Effector CD8-positive, alpha-beta T cell (primary cell): ENCODE measurements around the gene TARS1.
"Not testable (repeated sequence)": the region's sequence is repeated elsewhere in the genome, so short reads cannot be mapped to it uniquely, and the experiment has no call there.

Source experiments
- DNase-seq: peaks from one replicate; lab custom pipeline; 2025; lab: John Stamatoyannopoulos, UW

The TARS1 gene

DNA sequence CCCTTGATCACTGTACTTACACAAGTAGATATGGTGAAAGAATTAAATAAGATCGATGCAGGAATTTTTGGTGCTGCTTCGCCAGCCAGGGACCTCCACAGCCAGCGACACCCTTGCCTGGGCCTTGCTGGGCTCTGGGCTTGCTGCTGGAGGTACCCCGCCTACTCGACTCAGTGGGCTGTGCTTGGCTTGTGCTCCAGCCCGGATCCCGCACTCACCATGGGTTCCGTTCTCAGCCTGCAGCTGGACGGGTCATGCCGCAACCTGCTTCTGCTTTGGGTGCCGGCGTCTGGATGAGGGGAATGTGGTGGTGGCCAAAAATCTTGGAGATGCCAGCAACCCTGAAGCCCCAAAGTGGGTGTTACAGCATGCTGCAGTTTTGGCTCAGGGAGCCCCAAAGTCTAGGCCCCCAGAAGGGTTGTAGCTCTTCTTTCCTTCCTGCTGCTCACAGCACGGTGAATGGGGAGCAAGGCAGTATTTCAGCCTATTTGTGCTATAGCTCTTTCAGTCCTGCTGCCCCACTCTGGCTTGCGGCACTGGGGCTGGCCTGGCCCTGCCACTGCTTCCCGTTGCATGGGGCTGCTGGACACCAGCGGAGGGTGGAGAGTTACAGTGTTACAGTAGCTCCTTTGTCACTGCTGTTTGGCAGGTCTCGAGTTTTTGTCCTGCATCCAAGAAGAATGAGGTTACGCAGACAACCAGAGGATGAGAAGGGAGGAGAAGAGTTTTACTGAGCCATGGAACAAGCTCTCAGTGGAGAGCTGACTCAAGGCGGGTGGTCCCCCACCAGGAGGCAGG is 48.0 kb downstream of the TARS1 start:
- DNase-seq = no peak

- DNase-seq = no peak
These were observed 48.8 kb downstream of the TARS1 start for GRCh38 chr5:33489481-33490067.

DNA sequence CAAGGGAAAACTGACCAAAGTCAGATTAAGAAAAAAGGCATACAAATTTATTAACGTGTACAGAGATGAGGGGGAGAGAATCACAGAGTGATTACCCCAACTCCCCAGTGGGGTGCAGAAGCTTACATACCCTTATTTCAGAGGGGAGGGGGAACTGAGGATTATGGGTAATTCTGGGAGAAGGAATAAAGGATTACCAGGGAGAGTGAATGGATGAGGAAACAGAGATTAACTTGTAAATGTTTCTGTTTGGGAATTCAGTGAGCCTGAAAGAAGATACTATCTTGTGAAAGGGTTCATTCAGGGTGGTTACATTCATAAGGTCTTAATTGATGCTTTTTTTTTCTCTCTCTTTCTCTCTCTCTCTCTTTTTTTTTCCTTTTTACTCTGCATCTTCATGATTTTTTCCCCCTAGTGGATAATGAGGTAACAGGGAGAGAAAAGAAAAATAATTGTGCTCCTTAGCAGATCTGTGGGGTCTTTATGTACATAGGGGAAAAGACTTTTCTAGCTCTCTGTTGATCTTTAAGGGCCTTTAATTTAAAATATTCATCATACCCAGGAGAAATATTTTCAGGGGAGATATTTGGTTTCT is 49.4 kb downstream of the TARS1 start:
- no peak for DNase-seq

DNA sequence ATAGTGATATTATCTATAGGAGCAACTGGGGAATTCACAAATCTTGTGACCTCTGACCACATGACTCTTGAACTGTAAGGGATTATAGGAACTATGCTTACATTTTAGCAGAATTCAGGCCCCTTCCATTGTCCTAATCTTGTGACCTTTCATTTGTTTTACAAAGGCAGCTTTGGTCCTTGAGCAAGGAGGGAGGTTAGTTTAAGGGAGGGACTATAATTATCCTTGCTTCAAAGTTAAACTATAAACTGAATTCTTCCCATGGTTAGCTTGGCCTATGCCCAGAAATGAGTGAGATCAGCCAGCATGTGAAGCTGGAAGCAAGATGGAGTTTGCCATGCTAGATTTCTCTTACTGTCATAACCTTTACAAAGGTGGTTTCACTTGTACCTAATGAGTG is 51.2 kb downstream of the TARS1 start:
- no peak for DNase-seq

DNA sequence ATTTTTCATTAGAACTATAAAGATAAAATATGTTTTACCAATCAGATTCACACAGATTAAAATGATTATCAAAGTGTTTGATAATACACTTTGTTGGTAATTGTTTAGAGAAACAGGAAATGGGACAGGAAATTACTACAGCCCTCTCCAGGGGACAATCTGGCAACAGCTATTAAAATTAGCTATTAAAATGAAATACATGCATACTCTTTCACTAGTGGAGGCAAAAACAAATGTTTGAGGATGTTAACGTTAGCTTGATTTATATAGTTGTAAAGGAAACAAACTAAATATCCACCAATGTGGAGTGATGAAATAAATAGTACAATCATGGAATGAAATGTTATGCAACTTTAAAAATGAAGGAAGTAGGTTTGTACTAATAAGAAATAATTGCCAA is 53.7 kb downstream of the TARS1 start:
- DNase-seq = no peak

DNA sequence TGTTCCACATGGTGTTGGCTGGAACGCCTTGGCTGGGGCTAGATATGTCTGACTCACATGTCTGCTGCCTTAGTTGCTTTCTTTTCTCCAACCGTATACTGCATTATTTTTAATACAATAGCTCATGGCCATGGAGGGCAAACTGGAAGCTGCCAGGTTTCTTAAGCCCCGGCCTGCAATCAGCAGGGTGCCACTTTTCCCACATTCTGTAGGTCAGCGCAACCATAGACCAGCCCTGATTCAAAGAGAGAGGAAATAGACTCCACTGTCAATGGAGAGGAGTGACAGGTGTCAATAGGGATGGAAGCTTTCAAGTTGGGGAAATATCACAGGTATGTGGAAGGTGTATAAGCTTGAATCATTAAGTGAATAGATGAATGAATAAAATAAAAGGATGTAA is 60.5 kb downstream of the TARS1 start:
- no peak for DNase-seq

DNA sequence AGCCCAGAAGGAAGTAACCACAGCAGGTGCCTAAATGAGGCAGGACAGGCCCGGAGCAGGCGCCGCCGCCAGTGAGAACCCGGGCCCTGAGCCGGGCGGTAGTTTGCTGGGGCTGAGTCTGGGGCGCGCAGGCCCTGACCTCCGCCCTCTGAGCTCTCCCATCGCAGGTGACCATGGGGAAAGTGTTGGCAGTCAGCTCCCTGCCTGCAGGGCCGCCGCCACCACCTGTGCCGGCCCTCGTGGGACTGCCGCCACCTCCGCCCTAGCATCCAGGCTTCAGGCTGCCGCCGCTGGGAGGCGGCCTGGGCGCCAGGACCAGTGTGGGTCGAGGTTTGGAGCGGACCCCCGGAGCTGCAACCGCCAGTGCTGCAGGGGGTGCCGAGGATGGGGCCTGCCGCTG is 61.1 kb downstream of the TARS1 start:
- DNase-seq = no peak

- no peak for DNase-seq
These were observed 63.8 kb downstream of the TARS1 start for GRCh38 chr5:33504570-33504969.

- DNase-seq = no peak
These were observed 66.7 kb downstream of the TARS1 start for GRCh38 chr5:33507426-33507825.

DNA sequence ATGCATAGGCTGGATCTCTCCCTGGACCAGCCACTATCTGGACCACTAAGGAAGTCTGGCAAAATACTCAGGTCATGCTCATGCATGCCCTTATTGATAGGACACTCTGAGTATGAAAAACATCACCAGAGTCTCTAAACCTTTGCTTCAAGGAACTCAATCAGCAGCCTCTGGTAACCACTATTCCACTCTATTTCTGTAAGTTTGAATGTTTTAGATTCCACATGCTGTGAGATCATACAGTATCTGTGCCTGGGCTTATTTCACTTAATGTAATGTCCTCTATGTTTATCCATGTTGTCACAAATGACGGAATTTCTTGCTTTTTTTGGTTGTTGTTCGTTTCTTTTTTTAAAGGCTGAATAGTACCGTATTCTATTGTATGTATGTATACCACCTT is 68.3 kb downstream of the TARS1 start:
- DNase-seq = no peak

- no peak for DNase-seq
These were observed 72.9 kb downstream of the TARS1 start for GRCh38 chr5:33513462-33514185.

GRCh38 chr5:33515366-33515765 is 74.6 kb downstream of the TARS1 start:
- not testable (repeated sequence) for DNase-seq

DNA sequence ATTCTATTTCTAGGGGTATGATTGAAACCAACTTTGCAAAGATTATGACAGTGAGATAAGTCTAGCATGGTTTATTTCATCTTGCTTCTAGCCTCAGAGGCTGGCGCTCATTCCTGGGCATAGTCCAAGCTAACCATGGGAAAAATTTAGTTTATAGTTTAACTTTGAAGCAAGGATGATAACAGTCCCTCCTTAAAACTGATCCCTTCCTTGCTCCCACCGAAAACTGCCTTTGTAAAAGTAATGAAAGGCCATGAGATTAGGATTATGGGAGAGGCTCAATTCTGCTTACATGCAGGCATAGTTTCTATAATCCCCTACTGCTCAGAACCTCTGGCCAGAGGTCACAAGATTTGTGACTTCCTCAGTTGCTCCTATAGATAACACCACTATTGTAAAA is 75.7 kb downstream of the TARS1 start:
- DNase-seq = no peak
